Adrenal gland (tissue), 5 donors: Measurements from ENCODE around the gene TNS3.

ENCODE experiments used
- POLR2A ChIP-seq, 2 donors: fragments of 450-650 bp; IDR thresholded peaks; one replicate each; pipeline ENCODE4 v1.6.1; 2017; ENCODE audit warnings: antibody characterized with exemption in 2 of 2, mild to moderate bottlenecking in 2 of 2, moderate library complexity in 1 of 2
- TF ChIP-seq, protein P1 (sequence below), 6 experiments: fragments of 450-650 bp in 4 of 6; fragments of 200-600 bp in 2 of 6; sonication (generic) in 1 of 6; IDR thresholded peaks; 1 replicate in 5 of 6; 2 replicates in 1 of 6; pipeline versions ENCODE4 v1.5.1 to v1.8.0; 2016 to 2021; ENCODE audit warnings: antibody characterized with exemption in 6 of 6, mild to moderate bottlenecking in 2 of 6, moderate library complexity in 1 of 6
- donor health status: DM: no; HTN: no; CAD: no.

DNA sequence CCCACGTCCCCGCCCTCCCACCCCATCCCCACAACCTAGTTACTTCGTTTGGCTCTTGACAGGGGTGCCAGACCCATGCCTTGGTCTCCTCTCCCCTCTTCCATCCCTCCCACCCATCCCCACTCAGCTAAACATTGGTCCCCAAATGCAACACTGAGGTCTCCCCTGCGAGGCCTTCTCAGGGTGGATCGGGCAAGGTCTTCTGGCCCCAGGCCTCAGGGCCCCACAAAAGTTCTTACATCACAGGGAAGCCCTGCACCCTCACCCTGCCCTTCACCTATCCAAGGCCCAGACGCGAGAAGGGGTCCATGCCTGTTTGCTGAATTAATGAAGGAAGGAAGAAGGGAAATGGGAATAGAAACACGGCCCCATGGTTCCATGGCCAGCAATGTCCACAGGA lies 32.0 kb downstream of the TNS3 start:
- TF ChIP-seq, protein P1, sequence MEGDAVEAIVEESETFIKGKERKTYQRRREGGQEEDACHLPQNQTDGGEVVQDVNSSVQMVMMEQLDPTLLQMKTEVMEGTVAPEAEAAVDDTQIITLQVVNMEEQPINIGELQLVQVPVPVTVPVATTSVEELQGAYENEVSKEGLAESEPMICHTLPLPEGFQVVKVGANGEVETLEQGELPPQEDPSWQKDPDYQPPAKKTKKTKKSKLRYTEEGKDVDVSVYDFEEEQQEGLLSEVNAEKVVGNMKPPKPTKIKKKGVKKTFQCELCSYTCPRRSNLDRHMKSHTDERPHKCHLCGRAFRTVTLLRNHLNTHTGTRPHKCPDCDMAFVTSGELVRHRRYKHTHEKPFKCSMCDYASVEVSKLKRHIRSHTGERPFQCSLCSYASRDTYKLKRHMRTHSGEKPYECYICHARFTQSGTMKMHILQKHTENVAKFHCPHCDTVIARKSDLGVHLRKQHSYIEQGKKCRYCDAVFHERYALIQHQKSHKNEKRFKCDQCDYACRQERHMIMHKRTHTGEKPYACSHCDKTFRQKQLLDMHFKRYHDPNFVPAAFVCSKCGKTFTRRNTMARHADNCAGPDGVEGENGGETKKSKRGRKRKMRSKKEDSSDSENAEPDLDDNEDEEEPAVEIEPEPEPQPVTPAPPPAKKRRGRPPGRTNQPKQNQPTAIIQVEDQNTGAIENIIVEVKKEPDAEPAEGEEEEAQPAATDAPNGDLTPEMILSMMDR (IDR thresholded peaks at IDR 0.05) = no peak
- no peak for TF ChIP-seq POLR2A (IDR thresholded peaks at IDR 0.05)
